WTC11 (cell line): ENCODE data around the gene CDRT4. TPM values are rescaled to one million over a fixed set of nuclear protein-coding genes. Genes with fewer than 3 reads are reported as not detected.

Source experiments
- ATAC-seq: fragments of 200-7000 bp; cut with Tn5 transposase; 2 replicates; pipeline ENCODE4 v1.10.0; 2021; ENCODE audit warnings: mild to moderate bottlenecking, moderate library complexity
- CTCF ChIA-PET: fragments of 300-600 bp; sonication (Branson Sonifier 250); formaldehyde crosslinking; loops from one replicate; lab custom pipeline; 2021; ENCODE audit warnings: antibody characterized with exemption; lab: Charles Lee
- POLR2A ChIA-PET: fragments of 350-600 bp; sonication (Branson Sonifier 250); formaldehyde crosslinking; loops from one replicate; lab custom pipeline; 2021; ENCODE audit warnings: antibody characterized with exemption; lab: Charles Lee
- DNase-seq: peaks from one replicate; pipeline ENCODE4 v3.0.0; 2021; ENCODE audit warnings: low spot score
- H3K27ac Mint-ChIP-seq: 2 replicates; pipeline ENCODE4 v1.8.0; 2021; ENCODE audit warnings: mixed read lengths
- H3K27me3 Mint-ChIP-seq: 2 replicates; pipeline ENCODE4 v1.8.0; 2021; ENCODE audit warnings: low read depth, mild to moderate bottlenecking, moderate library complexity, mixed read lengths
- H3K36me3 Mint-ChIP-seq: 2 replicates; pipeline ENCODE4 v1.8.0; 2021; ENCODE audit warnings: mixed read lengths
- H3K4me1 Mint-ChIP-seq: 2 replicates; pipeline ENCODE4 v1.8.0; 2022; ENCODE audit warnings: mixed read lengths
- H3K4me3 Mint-ChIP-seq: 2 replicates; pipeline ENCODE4 v1.8.0; 2021; ENCODE audit warnings: mild to moderate bottlenecking, moderate library complexity, mixed read lengths
- H3K9me3 Mint-ChIP-seq: 2 replicates; pipeline ENCODE4 v1.8.0; 2021; ENCODE audit warnings: mixed read lengths
- ATF1 ChIP-seq: sonication (generic); formaldehyde crosslinking; IDR thresholded peaks from 2 replicates; pipeline ENCODE4 v1.8.1; 2023; ENCODE audit warnings: mild to moderate bottlenecking, moderate library complexity, missing genetic modification reagents
- CBFB ChIP-seq: sonication (generic); formaldehyde crosslinking; IDR thresholded peaks from 2 replicates; pipeline ENCODE4 v1.8.1; 2022; ENCODE audit warnings: mild to moderate bottlenecking, low read depth, missing genetic modification reagents
- EMX1 ChIP-seq: fragments of 250-450 bp; sonication (Bioruptor Pico); IDR thresholded peaks from 2 replicates; pipeline ENCODE4 v1.8.0; 2021; ENCODE audit warnings: mild to moderate bottlenecking
- HMGA2 ChIP-seq: fragments of 250-450 bp; sonication (Bioruptor Pico); IDR thresholded peaks from 2 replicates; pipeline ENCODE4 v1.4.0; 2021; ENCODE audit warnings: mild to moderate bottlenecking, moderate library complexity
- MAX ChIP-seq: sonication (generic); formaldehyde crosslinking; IDR thresholded peaks from 2 replicates; pipeline ENCODE4 v1.8.0; 2022; ENCODE audit warnings: mild to moderate bottlenecking, missing genetic modification reagents
- MXD4 ChIP-seq: fragments of 250-450 bp; sonication (Bioruptor Pico); IDR thresholded peaks from 2 replicates; pipeline ENCODE4 v1.8.0; 2021; ENCODE audit warnings: mild to moderate bottlenecking, moderate library complexity, borderline replicate concordance
- NFATC4 ChIP-seq: fragments of 250-450 bp; sonication (Bioruptor Pico); IDR thresholded peaks from 2 replicates; pipeline ENCODE4 v1.9.0; 2021; ENCODE audit warnings: mild to moderate bottlenecking
- NFYB ChIP-seq: sonication (generic); formaldehyde crosslinking; conservative IDR thresholded peaks from 2 replicates; pipeline ENCODE4 v1.8.0; 2022; ENCODE audit warnings: low read depth, missing genetic modification reagents
- SMAD3 ChIP-seq: sonication (generic); formaldehyde crosslinking; IDR thresholded peaks from 2 replicates; pipeline ENCODE4 v1.8.0; 2022; ENCODE audit warnings: missing genetic modification reagents, mild to moderate bottlenecking, borderline replicate concordance
- SP1 ChIP-seq: sonication (generic); formaldehyde crosslinking; conservative IDR thresholded peaks from 2 replicates; pipeline ENCODE4 v1.8.1; 2022; ENCODE audit warnings: missing genetic modification reagents
- TCF7 ChIP-seq: sonication (generic); formaldehyde crosslinking; IDR thresholded peaks from 2 replicates; pipeline ENCODE4 v1.8.0; 2022; ENCODE audit warnings: mild to moderate bottlenecking, low read depth, missing genetic modification reagents, moderate library complexity
- TEAD4 ChIP-seq: sonication (generic); formaldehyde crosslinking; IDR thresholded peaks from 2 replicates; pipeline ENCODE4 v1.8.0; 2022; ENCODE audit warnings: mild to moderate bottlenecking, missing genetic modification reagents
- ZNF416 ChIP-seq: fragments of 250-450 bp; sonication (Bioruptor Pico); IDR thresholded peaks from 2 replicates; pipeline ENCODE4 v1.9.0; 2021; ENCODE audit warnings: mild to moderate bottlenecking, inconsistent platforms
- total RNA-seq: library from RNA; stranded (reverse); gene quantifications from 3 replicates; pipeline ENCODE4 v1.2.3, GENCODE V29; 2021
- TF ChIP-seq, protein P1 (sequence below): fragments of 250-450 bp; sonication (Bioruptor Pico); IDR thresholded peaks from 2 replicates; pipeline ENCODE4 v1.9.0; 2021; ENCODE audit warnings: moderate library complexity, mild to moderate bottlenecking, inconsistent platforms, borderline replicate concordance
- TF ChIP-seq, protein P2 (sequence below): sonication (generic); formaldehyde crosslinking; IDR thresholded peaks from 2 replicates; pipeline ENCODE4 v1.8.0; 2023; ENCODE audit warnings: missing genetic modification reagents
- TF ChIP-seq, protein P3 (sequence below): fragments of 250-450 bp; sonication (Bioruptor Pico); IDR thresholded peaks from 2 replicates; pipeline ENCODE4 v1.9.0; 2021; ENCODE audit warnings: mild to moderate bottlenecking, borderline replicate concordance
- TF ChIP-seq, protein P4 (sequence below): sonication (generic); formaldehyde crosslinking; IDR thresholded peaks from 2 replicates; pipeline ENCODE4 v1.8.1; 2023; ENCODE audit warnings: mild to moderate bottlenecking, missing genetic modification reagents, moderate library complexity

Gene CDRT4
- total RNA-seq, 1 experiment from 2014 or later: 4.9 TPM

DNA sequence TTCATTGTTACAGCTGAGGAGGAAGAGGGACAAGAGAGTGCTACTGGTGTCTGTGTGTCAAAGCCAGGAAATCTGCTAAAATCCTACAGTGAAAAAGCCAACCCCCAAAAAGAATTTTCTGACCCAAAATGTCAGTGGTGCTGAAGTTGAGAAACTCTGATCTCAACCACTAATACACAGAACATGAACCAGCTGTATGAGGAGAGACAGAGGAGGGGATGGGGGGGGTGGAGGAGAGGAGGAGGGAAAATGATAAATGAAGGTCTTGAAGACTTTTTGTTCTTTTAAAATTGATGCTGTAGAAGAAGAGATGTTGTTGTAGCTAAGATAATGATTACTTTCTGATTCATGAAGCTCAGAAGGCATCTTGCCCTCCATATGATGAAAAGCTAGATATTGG is 27.4 kb upstream of the CDRT4 start:
- Mint-ChIP-seq H3K4me1 (peaks cover 36% of the 10 kb centered on the region), H3K9me3 (peaks cover 7% of the 10 kb centered on the region), H3K4me3 (no peak overlapping the region), H3K36me3 (peaks cover 39% of the 10 kb centered on the region), H3K27ac (no peak overlapping the region), H3K27me3 (no peaks in the 10 kb centered on the region)
- TF ChIP-seq, protein P1, sequence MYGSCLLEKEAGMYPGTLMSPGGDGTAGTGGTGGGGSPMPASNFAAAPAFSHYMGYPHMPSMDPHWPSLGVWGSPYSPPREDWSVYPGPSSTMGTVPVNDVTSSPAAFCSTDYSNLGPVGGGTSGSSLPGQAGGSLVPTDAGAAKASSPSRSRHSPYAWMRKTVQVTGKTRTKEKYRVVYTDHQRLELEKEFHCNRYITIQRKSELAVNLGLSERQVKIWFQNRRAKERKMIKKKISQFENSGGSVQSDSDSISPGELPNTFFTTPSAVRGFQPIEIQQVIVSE: no peak
- TF ChIP-seq CBFB (CRISPR knock-in tag) (no peak), SMAD3 (no peak)
- ChIA-PET CTCF (interaction anchor here (1.6 kb wide), 1 partner anchor 8 kb away, joined by 4 read pairs; no protein-coding TSS in a partner anchor), POLR2A (no interaction called here)
- DNase-seq: no peak
- ATAC-seq: no peak

DNA sequence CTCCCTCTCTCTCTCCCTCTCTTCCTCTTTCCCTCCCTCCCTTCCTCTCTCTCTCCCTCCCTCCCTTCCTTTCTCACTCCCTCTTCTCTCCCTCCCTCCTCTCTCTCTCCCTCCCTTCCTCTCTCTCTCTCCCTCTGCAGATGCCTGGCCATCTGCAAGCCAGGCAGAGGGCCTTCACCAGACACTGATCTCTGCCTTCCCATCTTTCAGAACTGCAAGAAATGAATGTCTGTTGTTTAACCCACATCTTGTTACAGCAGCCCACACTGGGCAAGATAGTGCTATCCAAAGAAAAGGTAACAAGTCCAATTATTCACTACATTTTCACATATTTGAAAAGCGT is 26.2 kb upstream of the CDRT4 start:
- H3K36me3 Mint-ChIP-seq: peaks cover 41% of the 10 kb centered on the region

GRCh38 chr17:15492791-15493692 is 25.6 kb upstream of the CDRT4 start:
- TF ChIP-seq ZNF416 (CRISPR knock-in tag): no peak
- no peak for TF ChIP-seq NFATC4 (CRISPR knock-in tag)
- TF ChIP-seq HMGA2 (CRISPR knock-in tag): no peak
- TF ChIP-seq ATF1 (CRISPR knock-in tag): no peak
- no peak for TF ChIP-seq NFYB (CRISPR knock-in tag)
- TF ChIP-seq, protein P2, sequence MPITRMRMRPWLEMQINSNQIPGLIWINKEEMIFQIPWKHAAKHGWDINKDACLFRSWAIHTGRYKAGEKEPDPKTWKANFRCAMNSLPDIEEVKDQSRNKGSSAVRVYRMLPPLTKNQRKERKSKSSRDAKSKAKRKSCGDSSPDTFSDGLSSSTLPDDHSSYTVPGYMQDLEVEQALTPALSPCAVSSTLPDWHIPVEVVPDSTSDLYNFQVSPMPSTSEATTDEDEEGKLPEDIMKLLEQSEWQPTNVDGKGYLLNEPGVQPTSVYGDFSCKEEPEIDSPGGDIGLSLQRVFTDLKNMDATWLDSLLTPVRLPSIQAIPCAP (CRISPR knock-in tag): no peak
- TF ChIP-seq, protein P3, sequence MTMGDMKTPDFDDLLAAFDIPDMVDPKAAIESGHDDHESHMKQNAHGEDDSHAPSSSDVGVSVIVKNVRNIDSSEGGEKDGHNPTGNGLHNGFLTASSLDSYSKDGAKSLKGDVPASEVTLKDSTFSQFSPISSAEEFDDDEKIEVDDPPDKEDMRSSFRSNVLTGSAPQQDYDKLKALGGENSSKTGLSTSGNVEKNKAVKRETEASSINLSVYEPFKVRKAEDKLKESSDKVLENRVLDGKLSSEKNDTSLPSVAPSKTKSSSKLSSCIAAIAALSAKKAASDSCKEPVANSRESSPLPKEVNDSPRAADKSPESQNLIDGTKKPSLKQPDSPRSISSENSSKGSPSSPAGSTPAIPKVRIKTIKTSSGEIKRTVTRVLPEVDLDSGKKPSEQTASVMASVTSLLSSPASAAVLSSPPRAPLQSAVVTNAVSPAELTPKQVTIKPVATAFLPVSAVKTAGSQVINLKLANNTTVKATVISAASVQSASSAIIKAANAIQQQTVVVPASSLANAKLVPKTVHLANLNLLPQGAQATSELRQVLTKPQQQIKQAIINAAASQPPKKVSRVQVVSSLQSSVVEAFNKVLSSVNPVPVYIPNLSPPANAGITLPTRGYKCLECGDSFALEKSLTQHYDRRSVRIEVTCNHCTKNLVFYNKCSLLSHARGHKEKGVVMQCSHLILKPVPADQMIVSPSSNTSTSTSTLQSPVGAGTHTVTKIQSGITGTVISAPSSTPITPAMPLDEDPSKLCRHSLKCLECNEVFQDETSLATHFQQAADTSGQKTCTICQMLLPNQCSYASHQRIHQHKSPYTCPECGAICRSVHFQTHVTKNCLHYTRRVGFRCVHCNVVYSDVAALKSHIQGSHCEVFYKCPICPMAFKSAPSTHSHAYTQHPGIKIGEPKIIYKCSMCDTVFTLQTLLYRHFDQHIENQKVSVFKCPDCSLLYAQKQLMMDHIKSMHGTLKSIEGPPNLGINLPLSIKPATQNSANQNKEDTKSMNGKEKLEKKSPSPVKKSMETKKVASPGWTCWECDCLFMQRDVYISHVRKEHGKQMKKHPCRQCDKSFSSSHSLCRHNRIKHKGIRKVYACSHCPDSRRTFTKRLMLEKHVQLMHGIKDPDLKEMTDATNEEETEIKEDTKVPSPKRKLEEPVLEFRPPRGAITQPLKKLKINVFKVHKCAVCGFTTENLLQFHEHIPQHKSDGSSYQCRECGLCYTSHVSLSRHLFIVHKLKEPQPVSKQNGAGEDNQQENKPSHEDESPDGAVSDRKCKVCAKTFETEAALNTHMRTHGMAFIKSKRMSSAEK (CRISPR knock-in tag): no peak
- TF ChIP-seq MAX (CRISPR knock-in tag): no peak
- TF ChIP-seq TEAD4 (CRISPR knock-in tag): no peak
- TF ChIP-seq TCF7 (CRISPR knock-in tag): no peak
- TF ChIP-seq, protein P4, sequence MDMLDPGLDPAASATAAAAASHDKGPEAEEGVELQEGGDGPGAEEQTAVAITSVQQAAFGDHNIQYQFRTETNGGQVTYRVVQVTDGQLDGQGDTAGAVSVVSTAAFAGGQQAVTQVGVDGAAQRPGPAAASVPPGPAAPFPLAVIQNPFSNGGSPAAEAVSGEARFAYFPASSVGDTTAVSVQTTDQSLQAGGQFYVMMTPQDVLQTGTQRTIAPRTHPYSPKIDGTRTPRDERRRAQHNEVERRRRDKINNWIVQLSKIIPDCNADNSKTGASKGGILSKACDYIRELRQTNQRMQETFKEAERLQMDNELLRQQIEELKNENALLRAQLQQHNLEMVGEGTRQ: no peak
- no peak for TF ChIP-seq MXD4 (CRISPR knock-in tag)
- no peak for TF ChIP-seq SP1
- TF ChIP-seq EMX1: no peak
- TF ChIP-seq, all 79 proteins: peak for 0
- ChIA-PET POLR2A (no interaction called here), CTCF (interaction anchor here (1.2 to 4.8 kb wide), 2 partner anchors 10 to 235 kb away, joined by 3 to 61 read pairs; no protein-coding TSS in a partner anchor)
- peaks cover 39% of the 10 kb centered on the region for H3K36me3 Mint-ChIP-seq
- DNase-seq: no peak
- H3K27ac Mint-ChIP-seq: no peak overlapping the region; the same call in 1 of the 2 replicates
- H3K27me3 Mint-ChIP-seq: no peaks in the 10 kb centered on the region
- H3K4me3 Mint-ChIP-seq: no peak overlapping the region
- H3K9me3 Mint-ChIP-seq: peaks cover 8% of the 10 kb centered on the region
- H3K4me1 Mint-ChIP-seq: peaks cover 40% of the 10 kb centered on the region
- ATAC-seq: no peak

More for the DNA sequence above, 26.2 kb upstream of the CDRT4 start:
- TF ChIP-seq EMX1: no peak
- CTCF ChIA-PET: interaction anchor here (0.7 to 4.8 kb wide), 2 partner anchors 10 to 175 kb away, joined by 3 to 61 read pairs; no protein-coding TSS in a partner anchor
- ATAC-seq (no peak), DNase-seq (no peak)
- Mint-ChIP-seq H3K27me3 (no peaks in the 10 kb centered on the region), H3K27ac (peak overlapping the region; percentile 73; the same call in 1 of the 2 replicates), H3K4me1 (peaks cover 40% of the 10 kb centered on the region), H3K4me3 (no peak overlapping the region), H3K9me3 (peaks cover 9% of the 10 kb centered on the region)
- POLR2A ChIA-PET: no interaction called here
